Head of caudate nucleus (tissue), 42 donors: ENCODE data around the gene CCDC51.
A peak's percentile ranks its signal among the peaks of the same experiment; 100 is the strongest.
"Not testable (repeated sequence)": the region's sequence is repeated elsewhere in the genome, so short reads cannot be mapped to it uniquely, and the experiment has no call there.

Source experiments
- DNase-seq, 42 donors: peaks; one replicate each; pipeline versions ENCODE4 v3.0.0 to v3.0.0-alpha.2; 2020 to 2021; ENCODE audit warnings: mixed read lengths in 7 of 42
- intact Hi-C: fragments of 100-400 bp; cut with DNase I; formaldehyde crosslinking; loops from one replicate; pipeline ENCODE4 v1.15.0; 2022

CCDC51 gene

GRCh38 chr3:48439820-48440589 is at the start of gene CCDC51, which contains the start of gene TMA7:
CCDC51 (minus strand) TSS chr3:48440119; CDS start chr3:48435128, 4,991 bp downstream.
TMA7 (plus strand) TSS chr3:48440257; CDS start chr3:48440297, 40 bp downstream.
- intact Hi-C loops, result no loop called here
- DNase-seq, result peak; percentile 98 to 100 (median 99)

GRCh38 chr3:48486952-48487351 is 47.0 kb upstream of the CCDC51 start:
- no peak for DNase-seq
- intact Hi-C loops, result no loop called here

- DNase-seq, intact Hi-C loops: not testable (repeated sequence)
Measured at GRCh38 chr3:48482822-48483221, 42.9 kb upstream of the CCDC51 start.

DNA sequence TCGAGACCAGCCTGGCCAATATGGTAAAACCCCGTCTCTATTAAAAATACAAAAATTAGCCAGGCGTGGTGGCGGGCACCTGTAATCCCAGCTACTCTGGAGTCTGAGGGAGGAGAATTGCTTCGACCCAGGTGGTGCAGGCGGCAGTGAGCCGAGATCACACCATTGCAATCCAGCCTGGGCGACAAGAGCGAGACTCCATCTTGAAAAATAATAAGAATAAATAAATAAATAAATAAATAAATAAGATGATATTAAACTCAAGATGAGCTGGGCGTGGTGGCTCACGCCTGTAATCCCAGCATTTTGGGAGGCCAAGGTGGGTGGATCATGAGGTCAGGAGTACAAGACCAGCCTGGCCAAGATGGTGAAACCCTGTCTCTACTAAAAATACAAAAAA is 41.0 kb upstream of the CCDC51 start:
- intact Hi-C loops, DNase-seq: not testable (repeated sequence)

DNA sequence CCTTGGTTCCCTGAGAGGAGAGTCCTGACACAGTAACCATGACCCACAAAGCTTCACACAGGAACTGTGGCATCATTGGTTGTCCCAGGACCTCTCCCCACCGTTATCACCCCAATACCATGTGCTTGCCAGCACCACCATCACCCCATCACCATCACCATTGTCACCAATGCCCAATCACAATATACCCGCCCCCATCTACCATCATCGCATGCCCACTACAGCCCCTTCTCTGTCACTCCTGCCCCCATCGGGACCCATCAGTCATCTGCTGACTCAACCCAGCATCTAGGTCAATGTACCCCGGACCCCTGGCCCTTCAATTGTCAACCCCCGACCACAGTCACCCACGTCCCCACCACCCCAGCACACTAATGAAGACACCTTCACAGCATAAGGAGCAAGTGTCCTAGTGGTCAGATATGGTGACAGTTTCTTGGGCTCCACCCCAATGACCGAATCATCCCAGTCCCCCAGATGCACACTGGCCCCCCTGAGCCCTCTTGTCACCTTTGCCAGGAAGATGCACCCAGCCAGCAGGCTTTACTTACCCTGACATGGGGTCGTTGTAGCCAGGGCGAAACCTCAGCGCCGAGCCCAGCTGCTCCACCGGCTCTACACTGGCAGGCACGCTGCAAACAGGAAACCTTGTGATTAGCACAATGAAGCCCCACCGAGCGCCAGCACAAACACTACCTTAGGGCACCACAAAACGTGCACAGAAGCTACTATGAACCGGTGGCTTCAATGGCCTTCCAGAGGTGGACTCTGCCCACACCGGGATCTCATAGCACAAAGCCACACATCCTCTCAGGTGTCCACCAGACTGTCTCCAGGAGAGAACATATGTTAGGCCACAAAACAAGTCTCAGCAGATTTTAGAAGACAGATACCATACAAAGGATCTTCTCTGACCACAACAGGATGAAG is 39.0 kb upstream of the CCDC51 start:
- DNase-seq, result no peak

DNA sequence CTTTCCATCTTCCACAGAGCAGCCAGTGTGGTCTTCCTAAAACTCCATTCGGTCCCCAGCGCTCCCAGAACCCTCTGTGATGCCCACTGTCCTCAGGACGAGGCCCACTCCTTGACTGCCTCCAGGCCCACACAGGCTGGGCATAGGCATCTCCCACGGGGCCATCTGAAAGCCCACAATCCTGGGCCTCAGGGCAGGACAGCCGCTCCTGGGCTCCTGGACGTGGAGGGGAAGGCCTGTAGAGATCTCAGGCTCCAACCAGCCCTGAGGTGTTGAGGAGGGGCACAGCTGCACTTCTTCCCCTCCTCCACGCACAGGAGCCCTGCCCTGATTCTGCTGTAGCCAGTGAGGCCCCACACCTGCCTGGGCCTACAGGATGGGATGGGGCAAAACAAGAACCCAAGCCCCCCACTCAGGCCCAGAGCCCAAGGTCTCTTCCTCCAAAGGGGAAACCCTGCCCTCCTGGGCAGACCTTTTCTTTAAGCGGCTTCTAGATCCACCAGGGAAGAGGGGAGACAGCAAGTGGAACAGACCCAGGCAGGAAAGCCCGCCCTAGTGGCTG is 38.1 kb upstream of the CCDC51 start:
- DNase-seq, result no peak
- intact Hi-C loops, result no loop called here

More for the DNA sequence above, 39.0 kb upstream of the CCDC51 start:
- intact Hi-C loops, result no loop called here

GRCh38 chr3:48476426-48477053 is 36.6 kb upstream of the CCDC51 start:
- DNase-seq, result no peak
- intact Hi-C loops, result no loop called here

- intact Hi-C loops, result no loop called here
- DNase-seq, result no peak
Measured at GRCh38 chr3:48475188-48475587, 35.3 kb upstream of the CCDC51 start.

- intact Hi-C loops, result no loop called here
- no peak for DNase-seq
Measured at GRCh38 chr3:48474619-48475018, 34.7 kb upstream of the CCDC51 start.

DNA sequence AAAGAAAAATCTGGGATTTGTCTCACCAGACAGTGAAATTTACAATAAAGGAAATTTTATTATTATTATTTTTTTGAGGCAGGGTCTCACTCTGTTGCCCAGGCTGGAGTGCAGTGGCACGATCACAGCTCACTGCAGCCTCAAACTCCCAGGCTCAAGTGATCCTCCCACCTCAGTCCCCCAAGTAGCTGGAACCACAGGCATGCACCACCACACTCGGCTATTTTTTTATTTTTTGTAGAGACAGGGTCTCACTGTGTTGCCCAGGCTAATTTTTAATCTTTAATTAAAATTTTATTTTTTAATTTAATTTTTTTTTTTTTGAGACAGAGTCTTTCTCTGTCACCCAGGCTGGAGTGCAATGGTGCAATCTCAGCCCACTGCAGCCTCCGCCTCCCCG is 34.1 kb upstream of the CCDC51 start:
- intact Hi-C loops, DNase-seq: not testable (repeated sequence)

DNA sequence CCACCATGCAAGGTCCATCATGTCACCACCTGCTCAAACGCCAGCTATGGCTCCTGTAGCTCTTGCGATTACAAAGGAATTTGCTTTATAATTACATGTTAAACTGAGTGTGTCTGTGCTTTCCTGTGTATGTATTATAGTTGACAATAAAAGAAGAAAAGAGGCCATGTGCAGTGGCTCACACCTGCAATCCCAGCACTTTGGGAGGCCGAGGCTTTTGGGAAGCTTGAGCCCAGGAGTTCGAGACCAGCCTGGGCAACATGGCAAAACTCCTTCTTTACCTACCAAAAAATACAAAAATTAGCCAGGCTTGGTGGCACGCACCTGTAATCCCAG is 33.7 kb upstream of the CCDC51 start:
- intact Hi-C loops, result no loop called here

GRCh38 chr3:48472923-48473616 is 33.2 kb upstream of the CCDC51 start:
- DNase-seq, result peak; percentile 73 to 96 (median 88)
- intact Hi-C loops, result no loop called here

More for the DNA sequence above, 33.7 kb upstream of the CCDC51 start:
- DNase-seq, result no peak

GRCh38 chr3:48472673-48472922 is 32.7 kb upstream of the CCDC51 start:
- intact Hi-C loops, result no loop called here
- DNase-seq, result peak in 2 of 42 donors; percentile 18 to 26

- intact Hi-C loops, result no loop called here
- no peak for DNase-seq
Measured at GRCh38 chr3:48470286-48470685, 30.4 kb upstream of the CCDC51 start.

- intact Hi-C loops, result no loop called here
- peak in 15 of 42 donors; percentile 8 to 64 (median 43) for DNase-seq
Measured at GRCh38 chr3:48469046-48469915, 29.4 kb upstream of the CCDC51 start.

GRCh38 chr3:48468329-48468731 is 28.4 kb upstream of the CCDC51 start:
- intact Hi-C loops, result no loop called here
- peak in 4 of 42 donors; percentile 7 to 59 (median 28) for DNase-seq

- intact Hi-C loops, result no loop called here
- no peak for DNase-seq
Measured at GRCh38 chr3:48467473-48468267, 27.8 kb upstream of the CCDC51 start.
